Measurements from ENCODE around the gene P2RY2. TPM values are rescaled to one million over a fixed set of nuclear protein-coding genes. Genes with fewer than 3 reads are reported as not detected.
"Not testable (repeated sequence)": the region's sequence is repeated elsewhere in the genome, so short reads cannot be mapped to it uniquely, and the experiment has no call there.

P2RY2 gene
- total RNA-seq, 1 experiment from 2014 or later = not detected

- no peak for DNase-seq (ENCODE audit: extremely low read depth, low read depth)
Measured at GRCh38 chr11:73265278-73265810, 47.3 kb downstream of the P2RY2 start.

GRCh38 chr11:73265853-73266645 lies 48.0 kb downstream of the P2RY2 start:
- DNase-seq (ENCODE audit: extremely low read depth, low read depth) = no peak

DNA sequence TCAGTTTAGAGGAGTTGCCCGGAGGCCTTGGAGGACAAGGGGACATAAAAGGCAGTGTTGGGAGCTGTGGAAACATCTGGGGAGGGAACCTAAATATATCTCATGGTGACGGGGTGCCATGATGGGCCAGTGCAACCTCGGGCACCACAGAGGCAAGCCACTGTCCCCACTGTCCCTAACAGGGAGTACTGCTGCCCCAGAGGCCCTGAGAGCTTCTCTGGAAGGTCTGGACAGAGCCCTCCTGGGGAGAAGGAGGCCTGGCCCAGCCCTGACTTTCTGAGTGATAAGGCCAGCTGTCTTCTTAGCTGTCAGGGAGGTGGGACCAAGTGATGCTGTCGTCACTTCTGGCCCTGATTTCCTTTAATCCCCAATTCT lies 48.6 kb downstream of the P2RY2 start:
- DNase-seq (ENCODE audit: extremely low read depth, low read depth) = no peak

- no peak for DNase-seq (ENCODE audit: extremely low read depth, low read depth)
Measured at GRCh38 chr11:73267122-73267846, 49.2 kb downstream of the P2RY2 start.

- DNase-seq (ENCODE audit: extremely low read depth, low read depth) = no peak
Measured at GRCh38 chr11:73267906-73268540, 49.9 kb downstream of the P2RY2 start.

GRCh38 chr11:73268671-73269271 lies 50.7 kb downstream of the P2RY2 start:
- DNase-seq (ENCODE audit: extremely low read depth, low read depth) = no peak

DNA sequence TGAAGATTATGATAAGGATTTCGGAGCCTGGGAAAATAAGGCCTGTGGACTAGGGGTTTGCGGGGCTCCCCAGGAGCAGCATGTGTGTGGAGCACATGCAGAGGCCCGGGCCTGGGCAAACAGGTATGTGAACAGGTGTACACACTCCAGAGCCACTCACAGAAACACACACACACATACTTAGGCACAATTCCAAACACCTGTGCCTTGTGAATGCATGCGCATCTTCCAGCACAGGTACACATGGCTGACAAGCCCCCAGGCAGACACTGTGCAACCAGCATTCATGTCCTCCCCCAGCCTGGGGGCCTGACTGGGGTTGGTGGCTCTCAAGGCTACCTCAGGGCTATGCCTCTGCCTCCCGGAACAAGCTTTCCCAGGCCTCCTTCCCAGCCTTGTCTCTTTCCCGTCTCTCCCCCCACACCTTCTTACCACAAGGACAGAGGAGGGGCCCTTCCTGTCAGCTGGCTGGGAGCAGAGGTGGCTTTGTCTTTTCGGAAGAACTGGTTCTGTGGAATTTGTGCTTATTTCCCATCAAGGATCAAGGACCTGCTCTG lies 51.5 kb downstream of the P2RY2 start:
- no peak for DNase-seq (ENCODE audit: extremely low read depth, low read depth)

GRCh38 chr11:73270016-73270854 lies 52.2 kb downstream of the P2RY2 start:
- no peak for DNase-seq (ENCODE audit: extremely low read depth, low read depth)

- DNase-seq (ENCODE audit: extremely low read depth, low read depth) = no peak
Measured at GRCh38 chr11:73270855-73271477, 52.9 kb downstream of the P2RY2 start.

DNA sequence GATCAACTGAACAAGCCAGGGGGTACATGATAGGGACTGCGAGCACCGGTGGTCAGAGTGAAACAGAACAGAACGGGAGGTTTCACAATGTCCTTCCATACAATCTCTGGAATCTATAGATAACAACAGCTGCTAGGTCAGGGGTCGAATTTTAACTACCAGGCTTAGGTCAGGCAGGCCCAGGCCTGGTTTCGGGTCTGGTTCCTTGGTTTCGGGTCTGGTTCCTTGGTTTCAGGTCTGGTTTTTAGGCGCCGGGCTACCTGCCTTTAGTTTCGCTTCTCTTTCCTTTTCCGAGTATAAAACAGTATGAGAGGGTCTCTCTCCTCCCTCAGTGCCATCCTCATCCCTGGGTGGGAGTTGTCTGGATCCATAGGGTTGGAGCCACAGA lies 53.4 kb downstream of the P2RY2 start:
- not testable (repeated sequence) for DNase-seq (ENCODE audit: extremely low read depth, low read depth)

DNA sequence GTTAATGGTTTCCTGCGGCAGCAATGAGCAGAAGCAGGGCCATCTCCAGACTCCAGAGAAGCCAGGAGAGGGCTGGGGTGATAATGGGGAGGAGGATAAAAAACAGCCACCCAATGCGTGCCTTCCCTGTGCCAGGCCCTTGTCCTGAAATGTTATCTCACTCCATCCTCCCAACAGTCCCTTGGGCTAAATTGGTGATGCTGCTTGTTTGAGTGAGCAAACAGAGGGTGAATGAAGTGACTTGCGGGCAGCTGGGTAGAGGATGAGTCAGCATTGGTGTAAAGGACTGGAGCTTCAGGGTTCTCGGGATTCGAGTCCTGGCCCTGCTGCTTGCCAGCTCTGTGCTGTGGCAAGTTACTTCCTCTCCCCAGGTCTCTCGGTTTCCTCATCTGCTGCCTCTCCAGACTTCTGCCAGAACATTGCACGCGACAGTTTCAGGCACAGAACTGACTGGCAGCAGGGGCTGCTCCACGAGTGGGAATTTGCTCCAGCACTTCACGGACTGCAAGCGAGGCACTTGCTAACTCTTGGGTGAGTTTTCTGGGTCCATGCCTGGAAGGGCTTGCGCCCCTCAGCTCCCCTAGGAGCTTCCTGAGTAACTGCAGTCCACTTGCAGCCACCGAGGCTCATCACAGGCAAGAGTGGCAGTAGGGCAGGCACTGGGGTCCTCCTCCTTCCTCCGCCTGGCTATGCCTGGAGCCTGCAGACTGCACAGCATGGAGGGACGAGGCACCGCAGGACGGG lies 54.0 kb downstream of the P2RY2 start, which contains the start of gene P2RY6:
TSS of gene P2RY6 (plus strand) at position 403 of the 744 bp plus-strand sequence. CDS start 24,181 bp downstream, outside the sequence.
- DNase-seq (ENCODE audit: extremely low read depth, low read depth) = peak; percentile 17

DNA sequence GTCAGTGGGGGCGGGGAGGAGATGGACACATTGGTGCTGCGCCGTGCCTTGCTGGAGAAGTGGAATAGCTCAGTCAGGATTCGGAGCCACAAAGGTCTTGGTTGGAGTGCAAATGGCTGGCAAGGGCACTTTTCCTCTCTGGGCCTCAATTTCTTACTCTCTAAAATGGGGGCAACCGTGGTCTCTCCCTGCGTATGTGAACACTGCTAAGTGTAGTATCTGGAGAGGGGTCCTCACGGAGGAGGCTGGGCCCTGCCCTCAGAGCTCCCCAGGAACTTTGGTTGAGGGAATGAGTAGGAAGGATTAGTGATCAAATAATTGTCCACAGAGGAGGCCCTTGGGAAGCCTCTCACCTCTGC lies 54.6 kb downstream of the P2RY2 start:
- DNase-seq (ENCODE audit: extremely low read depth, low read depth) = no peak

GRCh38 chr11:73273222-73273895 lies 55.3 kb downstream of the P2RY2 start:
- no peak for DNase-seq (ENCODE audit: extremely low read depth, low read depth)

- DNase-seq (ENCODE audit: extremely low read depth, low read depth) = not testable (repeated sequence)
Measured at GRCh38 chr11:73274191-73274590, 56.1 kb downstream of the P2RY2 start.

GRCh38 chr11:73274722-73275380 lies 56.8 kb downstream of the P2RY2 start:
- no peak for DNase-seq (ENCODE audit: extremely low read depth, low read depth)

DNA sequence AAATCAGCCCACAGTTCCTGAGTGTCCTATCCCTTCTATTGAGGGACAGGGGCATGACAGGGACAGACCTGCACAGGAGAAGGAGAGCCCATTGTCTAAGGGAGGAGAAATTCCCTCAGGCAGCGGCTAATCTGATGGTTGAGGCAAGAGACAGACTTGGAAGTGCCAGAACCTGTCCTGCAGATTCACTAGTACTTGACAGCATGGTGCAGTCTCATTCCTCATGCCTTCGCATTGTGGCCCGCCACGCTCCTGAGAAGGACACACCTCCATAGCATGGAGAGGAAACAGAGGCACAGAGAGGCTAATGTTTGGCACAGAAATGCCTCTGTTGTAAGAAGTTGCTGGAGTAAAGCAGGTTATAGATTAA lies 57.3 kb downstream of the P2RY2 start:
- no peak for DNase-seq (ENCODE audit: extremely low read depth, low read depth)

DNA sequence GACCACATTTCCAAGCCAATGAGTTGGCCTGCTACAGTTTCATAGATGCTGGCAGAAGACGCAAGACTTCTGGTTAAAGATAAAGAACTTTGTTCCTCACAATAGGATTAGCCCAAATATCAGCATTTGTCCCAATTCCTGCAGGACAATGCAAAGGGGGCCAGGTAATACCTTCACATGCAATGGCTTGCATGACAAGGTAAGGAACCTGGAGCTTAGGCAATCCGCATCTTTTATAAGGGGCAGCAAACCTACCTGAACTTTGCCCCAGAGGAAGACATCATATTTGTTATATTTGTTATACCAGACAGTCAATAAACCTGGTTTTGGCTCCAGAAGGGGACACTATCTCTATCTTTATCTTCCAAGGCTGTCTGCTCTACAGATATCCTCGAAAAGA lies 59.4 kb downstream of the P2RY2 start:
- no peak for DNase-seq (ENCODE audit: extremely low read depth, low read depth)

GRCh38 chr11:73280626-73281025 lies 62.5 kb downstream of the P2RY2 start:
- DNase-seq (ENCODE audit: extremely low read depth, low read depth) = no peak

Data from NCI-H460 (cell line).